HepG2 (cell line): ENCODE data around the gene ARL2. TPM values are rescaled to one million over a fixed set of nuclear protein-coding genes. Genes with fewer than 3 reads are reported as not detected.
A peak's percentile ranks its signal among the peaks of the same experiment; 100 is the strongest.

Experiments used
- AKAP8 ChIP-seq: sonication (generic); formaldehyde crosslinking; IDR thresholded peaks from 2 replicates; pipeline ENCODE4 v1.5.1; 2020; ENCODE audit warnings: mild to moderate bottlenecking, missing genetic modification reagents
- ARID2 ChIP-seq: sonication (generic); formaldehyde crosslinking; IDR thresholded peaks from 2 replicates; pipeline ENCODE4 v1.8.1; 2022; ENCODE audit warnings: mild to moderate bottlenecking, missing genetic modification reagents, borderline replicate concordance
- DNMT1 ChIP-seq: sonication (generic); formaldehyde crosslinking; IDR thresholded peaks from 2 replicates; pipeline ENCODE4 v1.5.1; 2020; ENCODE audit warnings: mild to moderate bottlenecking, missing genetic modification reagents
- HMG20A ChIP-seq: IDR thresholded peaks from 2 replicates; pipeline ENCODE4 v1.6.1; 2016; ENCODE audit warnings: borderline replicate concordance
- KMT2A ChIP-seq: sonication (generic); formaldehyde crosslinking; IDR thresholded peaks from 2 replicates; pipeline ENCODE4 v1.4.0; 2020; ENCODE audit warnings: missing genetic modification reagents
- MYPOP ChIP-seq: sonication (generic); formaldehyde crosslinking; IDR thresholded peaks from 2 replicates; pipeline ENCODE4 v1.8.1; 2023; ENCODE audit warnings: mild to moderate bottlenecking, moderate library complexity, missing genetic modification reagents
- NR2C2 ChIP-seq: sonication (generic); formaldehyde crosslinking; IDR thresholded peaks from 2 replicates; pipeline ENCODE4 v1.4.0; 2020; ENCODE audit warnings: missing genetic modification reagents, mild to moderate bottlenecking, moderate library complexity, borderline replicate concordance
- PRDM10 ChIP-seq: sonication (generic); formaldehyde crosslinking; IDR thresholded peaks from 2 replicates; pipeline ENCODE4 v1.4.0; 2020; ENCODE audit warnings: low read depth, missing genetic modification reagents
- RFX5 ChIP-seq: IDR thresholded peaks from 2 replicates; pipeline ENCODE4 v1.6.1; 2011; ENCODE audit warnings: low read depth, low read length, improper control_type of control experiment
- TOPORS ChIP-seq: sonication (generic); formaldehyde crosslinking; IDR thresholded peaks from 2 replicates; pipeline ENCODE4 v1.8.0; 2023; ENCODE audit warnings: mild to moderate bottlenecking, missing genetic modification reagents
- ZBTB33 ChIP-seq: sonication (generic); formaldehyde crosslinking; IDR thresholded peaks from 2 replicates; pipeline ENCODE4 v1.4.0; 2020; ENCODE audit warnings: missing genetic modification reagents
- ZBTB37 ChIP-seq: sonication (generic); formaldehyde crosslinking; IDR thresholded peaks from 2 replicates; pipeline ENCODE4 v1.4.0; 2020; ENCODE audit warnings: mild to moderate bottlenecking, missing genetic modification reagents
- ZC3H4 ChIP-seq: sonication (generic); formaldehyde crosslinking; IDR thresholded peaks from 2 replicates; pipeline ENCODE4 v1.4.0; 2020; ENCODE audit warnings: missing genetic modification reagents, borderline replicate concordance
- ZNF296 ChIP-seq: sonication (generic); formaldehyde crosslinking; conservative IDR thresholded peaks from 2 replicates; pipeline ENCODE4 v1.5.0; 2020; ENCODE audit warnings: mild to moderate bottlenecking, missing genetic modification reagents
- ZNF549 ChIP-seq: sonication (generic); formaldehyde crosslinking; IDR thresholded peaks from 2 replicates; pipeline ENCODE4 v1.5.0; 2020; ENCODE audit warnings: missing genetic modification reagents
- ZNF672 ChIP-seq: sonication (generic); formaldehyde crosslinking; IDR thresholded peaks from 2 replicates; pipeline ENCODE4 v1.8.1; 2022; ENCODE audit warnings: missing genetic modification reagents
- ZNF773 ChIP-seq: sonication (generic); formaldehyde crosslinking; IDR thresholded peaks from 2 replicates; pipeline ENCODE4 v1.4.0; 2020; ENCODE audit warnings: missing genetic modification reagents, borderline replicate concordance
- ZSCAN12 ChIP-seq: sonication (generic); formaldehyde crosslinking; IDR thresholded peaks from 2 replicates; pipeline ENCODE4 v1.9.0; 2021; ENCODE audit warnings: mild to moderate bottlenecking, missing genetic modification reagents
- polyA plus RNA-seq, 8 experiments: library from polyadenylated mRNA; depleted of rRNA in 3 of 8; stranded (reverse) in 7 of 8; unstranded in 1 of 8; fragments of >200 nt; fragmentation: Illumina TruSeq in 4 of 8; extraction: Trizol in 4 of 8; gene quantifications; 2 replicates each; pipeline versions ENCODE4 v1.2.1 to v1.2.3, GENCODE V29; 2011 to 2016; ENCODE audit warnings: low read depth in 4 of 8, missing spikeins in 1 of 8, mixed read lengths in 1 of 8; ENCODE audit not compliant: insufficient read depth in 1 of 8
- total RNA-seq, 5 experiments: library from RNA; depleted of rRNA; stranded (reverse); fragments of >200 nt; fragmentation: Illumina TruSeq; extraction: Trizol; gene quantifications; 2 replicates each; pipeline ENCODE4 v1.2.3, GENCODE V29; 2016; ENCODE audit warnings: low read depth in 1 of 5
- TF ChIP-seq, protein P1 (sequence below): sonication (generic); formaldehyde crosslinking; IDR thresholded peaks from 2 replicates; pipeline ENCODE4 v1.4.0; 2020; ENCODE audit warnings: missing genetic modification reagents, borderline replicate concordance
- TF ChIP-seq, protein P2 (sequence below): sonication (generic); formaldehyde crosslinking; conservative IDR thresholded peaks from 2 replicates; pipeline ENCODE4 v1.8.0; 2022; ENCODE audit warnings: missing genetic modification reagents

Gene ARL2
- total and polyA plus RNA-seq, 2 of the 13 experiments (the other 11 are each of a cell fraction or from before 2014, with no cell fraction given): 82.9 to 84.4 TPM

DNA sequence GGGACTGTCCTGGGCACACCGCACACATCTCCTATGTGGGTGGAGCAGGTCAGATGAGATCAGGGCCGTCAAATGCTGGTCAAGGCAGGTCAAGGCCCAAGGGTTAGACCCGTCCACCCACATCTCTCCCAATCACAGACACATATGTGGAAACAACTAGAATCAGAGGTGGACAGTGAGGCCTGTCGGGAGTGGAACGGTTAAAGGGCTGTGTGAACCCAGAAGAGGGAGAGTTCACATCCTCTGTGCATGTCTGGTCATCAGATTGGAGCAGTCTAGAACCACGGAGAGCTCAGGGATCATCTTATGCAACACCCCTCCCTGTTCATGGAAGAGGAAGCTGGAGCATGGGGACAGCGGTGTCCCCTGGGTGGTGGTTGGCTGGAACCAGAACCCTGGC lies 5.9 kb downstream of the ARL2 start (continued):
- TF ChIP-seq ZNF296 (no peak), MYPOP (no peak), AKAP8 (CRISPR knock-in tag) (no peak), ZNF672 (CRISPR knock-in tag) (no peak), DNMT1 (CRISPR knock-in tag) (no peak), HMG20A (no peak), RFX5 (no peak), ZBTB33 (CRISPR knock-in tag) (peak; percentile 29), ZC3H4 (CRISPR knock-in tag) (no peak), TOPORS (CRISPR knock-in tag) (no peak), NR2C2 (CRISPR knock-in tag) (peak; percentile 36; the same call in 1 of the 2 replicates), KMT2A (CRISPR knock-in tag) (no peak), ZSCAN12 (CRISPR knock-in tag) (no peak), ZNF773 (CRISPR knock-in tag) (no peak), ZBTB37 (CRISPR knock-in tag) (no peak), ARID2 (CRISPR knock-in tag) (no peak), ZNF549 (CRISPR knock-in tag) (no peak), PRDM10 (CRISPR knock-in tag) (no peak)
- TF ChIP-seq, protein P1, sequence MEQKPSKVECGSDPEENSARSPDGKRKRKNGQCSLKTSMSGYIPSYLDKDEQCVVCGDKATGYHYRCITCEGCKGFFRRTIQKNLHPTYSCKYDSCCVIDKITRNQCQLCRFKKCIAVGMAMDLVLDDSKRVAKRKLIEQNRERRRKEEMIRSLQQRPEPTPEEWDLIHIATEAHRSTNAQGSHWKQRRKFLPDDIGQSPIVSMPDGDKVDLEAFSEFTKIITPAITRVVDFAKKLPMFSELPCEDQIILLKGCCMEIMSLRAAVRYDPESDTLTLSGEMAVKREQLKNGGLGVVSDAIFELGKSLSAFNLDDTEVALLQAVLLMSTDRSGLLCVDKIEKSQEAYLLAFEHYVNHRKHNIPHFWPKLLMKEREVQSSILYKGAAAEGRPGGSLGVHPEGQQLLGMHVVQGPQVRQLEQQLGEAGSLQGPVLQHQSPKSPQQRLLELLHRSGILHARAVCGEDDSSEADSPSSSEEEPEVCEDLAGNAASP (CRISPR knock-in tag): peak; percentile 71; the same call in 1 of the 2 replicates
- TF ChIP-seq, protein P2, sequence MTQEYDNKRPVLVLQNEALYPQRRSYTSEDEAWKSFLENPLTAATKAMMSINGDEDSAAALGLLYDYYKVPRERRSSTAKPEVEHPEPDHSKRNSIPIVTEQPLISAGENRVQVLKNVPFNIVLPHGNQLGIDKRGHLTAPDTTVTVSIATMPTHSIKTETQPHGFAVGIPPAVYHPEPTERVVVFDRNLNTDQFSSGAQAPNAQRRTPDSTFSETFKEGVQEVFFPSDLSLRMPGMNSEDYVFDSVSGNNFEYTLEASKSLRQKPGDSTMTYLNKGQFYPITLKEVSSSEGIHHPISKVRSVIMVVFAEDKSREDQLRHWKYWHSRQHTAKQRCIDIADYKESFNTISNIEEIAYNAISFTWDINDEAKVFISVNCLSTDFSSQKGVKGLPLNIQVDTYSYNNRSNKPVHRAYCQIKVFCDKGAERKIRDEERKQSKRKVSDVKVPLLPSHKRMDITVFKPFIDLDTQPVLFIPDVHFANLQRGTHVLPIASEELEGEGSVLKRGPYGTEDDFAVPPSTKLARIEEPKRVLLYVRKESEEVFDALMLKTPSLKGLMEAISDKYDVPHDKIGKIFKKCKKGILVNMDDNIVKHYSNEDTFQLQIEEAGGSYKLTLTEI: no peak
